Mesendoderm (in vitro differentiated cells): ENCODE data around the gene YPEL1.
"Not testable (repeated sequence)": the region's sequence is repeated elsewhere in the genome, so short reads cannot be mapped to it uniquely, and the experiment has no call there.

Source experiments
- DNase-seq: peaks from one replicate; pipeline ENCODE4 v3.0.0; 2013
- H2AK5ac ChIP-seq: 2 replicates; pipeline ENCODE4 v1.6.1; 2013; ENCODE audit warnings: low read length, inconsistent platforms
- H2BK120ac ChIP-seq: 2 replicates; pipeline ENCODE4 v1.6.1; 2013; ENCODE audit warnings: low read depth, mild to moderate bottlenecking, low read length, moderate library complexity, mixed read lengths
- H2BK15ac ChIP-seq: replicated peaks from 2 replicates; pipeline ENCODE4 v1.6.1; 2013; ENCODE audit warnings: low read depth, mild to moderate bottlenecking, moderate library complexity
- H2BK5ac ChIP-seq: 2 replicates; pipeline ENCODE4 v1.6.1; 2013; ENCODE audit warnings: low read length, inconsistent platforms
- H3K18ac ChIP-seq: 2 replicates; pipeline ENCODE4 v1.6.1; 2013; ENCODE audit warnings: mild to moderate bottlenecking, low read length, mixed read lengths
- H3K23ac ChIP-seq: one replicate; pipeline ENCODE4 v1.6.1; 2013; ENCODE audit warnings: low read length
- H3K27ac ChIP-seq: 2 replicates; pipeline ENCODE4 v1.5.1; 2013; ENCODE audit warnings: low read depth, mild to moderate bottlenecking, inconsistent platforms, low read length, moderate library complexity
- H3K27me3 ChIP-seq: 2 replicates; pipeline ENCODE4 v1.6.1; 2013; ENCODE audit warnings: low read length, control low read depth, mild to moderate bottlenecking, inconsistent platforms; ENCODE audit not compliant: insufficient read depth, poor library complexity
- H3K36me3 ChIP-seq: 2 replicates; pipeline ENCODE4 v1.6.1; 2013; ENCODE audit warnings: low read length, inconsistent platforms; ENCODE audit not compliant: control insufficient read depth, insufficient read depth
- H3K4ac ChIP-seq: one replicate; pipeline ENCODE4 v1.6.1; 2013; ENCODE audit warnings: low read depth, mild to moderate bottlenecking, low read length, moderate library complexity
- H3K4me1 ChIP-seq: 2 replicates; pipeline ENCODE4 v1.6.1; 2013; ENCODE audit warnings: low read depth, low read length, inconsistent platforms; ENCODE audit not compliant: control insufficient read depth
- H3K4me2 ChIP-seq: 2 replicates; pipeline ENCODE4 v1.6.1; 2013; ENCODE audit warnings: low read length
- H3K4me3 ChIP-seq: 2 replicates; pipeline ENCODE4 v1.5.1; 2013; ENCODE audit warnings: mild to moderate bottlenecking, low read length
- H3K56ac ChIP-seq: one replicate; pipeline ENCODE4 v1.6.1; 2013; ENCODE audit warnings: low read length
- H3K79me1 ChIP-seq: 2 replicates; pipeline ENCODE4 v1.6.1; 2013; ENCODE audit warnings: low read length, inconsistent platforms
- H3K79me2 ChIP-seq: 2 replicates; pipeline ENCODE4 v1.6.1; 2013; ENCODE audit warnings: mild to moderate bottlenecking, low read length; ENCODE audit not compliant: control insufficient read depth, insufficient read depth
- H3K9ac ChIP-seq: 2 replicates; pipeline ENCODE4 v1.6.1; 2013; ENCODE audit warnings: low read length, inconsistent platforms
- H4K5ac ChIP-seq: one replicate; pipeline ENCODE4 v1.6.1; 2013; ENCODE audit warnings: low read length
- H4K8ac ChIP-seq: one replicate; pipeline ENCODE4 v1.6.1; 2013; ENCODE audit warnings: low read depth, mild to moderate bottlenecking, control low read depth, low read length, moderate library complexity
- WGBS: extraction: QIAGEN DNeasy Blood & Tissue Kit; methylation state at CpG from one replicate; pipeline ENCODE4 v1.1.7; 2013; ENCODE audit warnings: low lambda C conversion rate, missing lambda C conversion rate; ENCODE audit not compliant: insufficient coverage; ENCODE audit errors: extremely low coverage; 5-methylcytosine and 5-hydroxymethylcytosine counted together

YPEL1 gene

GRCh38 chr22:21725956-21726649, 9.5 kb downstream of the YPEL1 start:
- no CpG with 5 or more reads among the region's 19 CpGs for WGBS
- Histone ChIP-seq H3K4ac (no peak overlapping the region), H3K9ac (no peak overlapping the region), H3K4me2 (no peak overlapping the region), H2BK15ac (no peak overlapping the region), H3K4me1 (no peaks in the 10 kb centered on the region), H3K79me2 (no peaks in the 10 kb centered on the region), H3K23ac (no peak overlapping the region), H3K56ac (no peak overlapping the region), H3K18ac (no peak overlapping the region), H3K27me3 (no peaks in the 10 kb centered on the region), H3K79me1 (no peaks in the 10 kb centered on the region), H4K8ac (no peak overlapping the region), H3K27ac (no peak overlapping the region), H3K36me3 (no peaks in the 10 kb centered on the region), H3K4me3 (no peak overlapping the region), H2BK120ac (no peak overlapping the region), H2AK5ac (no peak overlapping the region), H2BK5ac (no peak overlapping the region), H4K5ac (no peak overlapping the region)
- DNase-seq = peak; percentile 28

DNA sequence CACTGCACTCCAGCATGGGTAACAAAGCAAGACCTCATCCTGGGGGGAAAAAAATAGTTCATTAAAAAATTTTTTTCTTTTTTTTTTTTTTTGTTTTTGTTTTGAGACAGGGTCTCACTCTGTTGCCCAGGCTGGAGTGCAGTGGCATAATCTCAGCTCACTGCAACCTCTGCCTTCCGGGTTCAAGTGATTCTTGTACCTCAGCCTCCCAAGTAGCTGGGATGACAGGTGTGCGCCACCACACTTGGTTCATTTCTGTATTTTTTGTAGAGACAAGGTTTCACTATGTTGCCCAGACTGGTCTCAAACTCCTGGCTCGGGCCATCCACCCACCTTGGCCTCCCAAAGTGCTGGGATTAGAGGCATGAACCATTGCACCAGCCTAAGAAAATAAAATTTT, 11.1 kb downstream of the YPEL1 start:
- H3K4ac ChIP-seq, H3K4me3 ChIP-seq, H4K5ac ChIP-seq, H2AK5ac ChIP-seq, H3K23ac ChIP-seq, H2BK120ac ChIP-seq, H3K4me2 ChIP-seq, H3K27ac ChIP-seq, H3K4me1 ChIP-seq, H3K36me3 ChIP-seq, H2BK5ac ChIP-seq, H3K27me3 ChIP-seq, H3K79me2 ChIP-seq, H3K56ac ChIP-seq, H3K9ac ChIP-seq, H4K8ac ChIP-seq, H3K18ac ChIP-seq, H2BK15ac ChIP-seq, DNase-seq, H3K79me1 ChIP-seq: not testable (repeated sequence)
- no CpG with 5 or more reads among the region's 3 CpGs for WGBS

DNA sequence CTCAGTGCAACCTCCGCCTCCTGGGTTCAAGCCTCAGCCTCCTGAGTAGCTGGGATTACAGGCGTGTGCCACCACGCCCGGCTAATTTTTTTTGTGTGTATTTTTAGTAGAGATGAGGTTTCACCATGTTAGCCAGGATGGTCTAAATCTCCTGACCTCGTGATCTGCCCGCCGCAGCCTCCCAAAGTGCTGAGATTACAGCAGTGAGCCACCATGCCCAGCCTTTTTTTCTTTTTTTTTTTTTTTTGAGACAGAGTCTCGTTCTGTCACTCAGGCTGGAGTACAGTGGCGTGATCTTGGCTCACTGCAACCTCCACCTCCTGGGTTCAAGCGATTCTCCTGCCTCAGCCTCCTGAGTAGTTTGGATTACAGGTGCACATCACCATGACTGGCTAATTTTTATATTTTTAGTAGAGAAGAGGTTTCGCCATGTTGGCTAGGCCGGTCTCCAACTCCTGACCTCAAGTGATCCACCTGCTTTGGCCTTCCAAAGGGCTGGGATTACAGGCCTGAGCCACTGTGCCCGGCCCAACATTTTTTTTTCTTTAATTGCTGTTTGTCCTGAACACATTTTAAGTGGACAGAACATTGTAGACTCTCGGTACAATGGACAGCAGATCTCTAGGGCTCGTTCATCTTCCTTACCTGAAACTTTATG, 14.3 kb downstream of the YPEL1 start:
- H2BK120ac ChIP-seq, H3K9ac ChIP-seq, H3K18ac ChIP-seq, DNase-seq, H3K23ac ChIP-seq, H3K4me2 ChIP-seq, H3K79me2 ChIP-seq, H2BK5ac ChIP-seq, H2AK5ac ChIP-seq, H4K8ac ChIP-seq, H3K27ac ChIP-seq, H3K36me3 ChIP-seq, H3K4me1 ChIP-seq, H3K4ac ChIP-seq, H3K27me3 ChIP-seq, H3K79me1 ChIP-seq, H3K56ac ChIP-seq, H4K5ac ChIP-seq, H3K4me3 ChIP-seq, H2BK15ac ChIP-seq: not testable (repeated sequence)
- no CpG with 5 or more reads among the region's 15 CpGs for WGBS

- not testable (repeated sequence) for H2BK120ac ChIP-seq, H3K27ac ChIP-seq, H3K4me2 ChIP-seq, H3K18ac ChIP-seq, H3K23ac ChIP-seq, H3K4ac ChIP-seq, DNase-seq, H2AK5ac ChIP-seq, H4K5ac ChIP-seq, H4K8ac ChIP-seq, H3K27me3 ChIP-seq, H3K56ac ChIP-seq, H2BK15ac ChIP-seq, H3K4me3 ChIP-seq, H3K4me1 ChIP-seq, H3K36me3 ChIP-seq, H3K9ac ChIP-seq, H3K79me1 ChIP-seq, H2BK5ac ChIP-seq, H3K79me2 ChIP-seq
- WGBS = no CpG with 5 or more reads among the region's 10 CpGs
These were observed 15.3 kb downstream of the YPEL1 start for GRCh38 chr22:21720191-21720859.

DNA sequence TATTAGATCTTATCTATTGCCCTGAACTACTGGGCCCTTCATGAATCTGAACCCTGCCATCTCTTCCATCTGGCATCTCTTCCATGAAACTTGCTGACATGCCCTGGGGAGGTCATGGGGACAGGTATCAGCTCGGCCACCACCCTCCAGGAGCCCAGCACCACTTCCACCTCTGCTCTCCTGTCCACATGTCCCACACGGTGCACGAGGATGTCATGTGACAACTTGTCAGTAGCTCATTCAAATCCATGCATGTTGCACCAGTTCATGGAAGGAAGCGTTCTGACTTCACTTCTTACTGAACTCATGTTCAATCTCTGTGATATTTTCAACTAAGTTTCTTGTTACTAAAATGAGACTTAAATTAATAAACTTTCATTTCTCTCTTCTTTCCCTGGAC, 16.6 kb downstream of the YPEL1 start:
- Histone ChIP-seq H3K79me2 (no peaks in the 10 kb centered on the region), H2BK120ac (no peak overlapping the region), H3K4me1 (no peaks in the 10 kb centered on the region), H4K8ac (no peak overlapping the region), H4K5ac (no peak overlapping the region), H3K4me2 (no peak overlapping the region), H3K27me3 (no peaks in the 10 kb centered on the region), H2BK5ac (no peak overlapping the region), H3K56ac (no peak overlapping the region), H3K4ac (no peak overlapping the region), H3K9ac (no peak overlapping the region), H3K36me3 (no peaks in the 10 kb centered on the region), H3K23ac (no peak overlapping the region), H3K4me3 (no peak overlapping the region), H2BK15ac (no peak overlapping the region), H3K18ac (no peak overlapping the region), H3K27ac (no peak overlapping the region), H2AK5ac (no peak overlapping the region), H3K79me1 (no peaks in the 10 kb centered on the region)
- WGBS = no CpG with 5 or more reads among the region's 4 CpGs
- DNase-seq = no peak
